ENCODE results near the gene SLC2A10. TPM values are rescaled to one million over a fixed set of nuclear protein-coding genes. Genes with fewer than 3 reads are reported as not detected.

The SLC2A10 gene
- total and polyA plus RNA-seq, 7 donors: 6.4 to 28.2 (median 9.4) TPM

- Histone ChIP-seq H3K27me3 (no peaks in the 10 kb centered on the region), H3K9me3 (peaks cover 0 to 4% (median under 1%) of the 10 kb centered on the region in 4 donors), H3K4me3 (no peak overlapping the region), H3K36me3 (peaks cover 0 to 3% (median 0%) of the 10 kb centered on the region in 4 donors), H3K27ac (no peak overlapping the region), H3K4me1 (no peaks in the 10 kb centered on the region)
- intact Hi-C loops (cut with DNase I): no loop called here
- no peak for DNase-seq
- 35 to 66% methylated on average over 3 of the region's 3 CpGs for WGBS, 2 donors
- no peak for TF ChIP-seq EP300 (IDR thresholded peaks at IDR 0.05)
- TF ChIP-seq POLR2AphosphoS5 (IDR thresholded peaks at IDR 0.05): no peak
- no peak for TF ChIP-seq CTCF (IDR thresholded peaks at IDR 0.05)
- TF ChIP-seq POLR2A (IDR thresholded peaks at IDR 0.05): no peak
Observed at GRCh38 chr20:46670585-46671584, 38.6 kb upstream of the SLC2A10 start.

- no peak for TF ChIP-seq EP300 (IDR thresholded peaks at IDR 0.05)
- TF ChIP-seq CTCF (IDR thresholded peaks at IDR 0.05): no peak
- TF ChIP-seq POLR2AphosphoS5 (IDR thresholded peaks at IDR 0.05): no peak
- no peak for TF ChIP-seq POLR2A (IDR thresholded peaks at IDR 0.05)
- intact Hi-C loops (cut with DNase I): no loop called here
Observed at GRCh38 chr20:46671866-46672542, 37.4 kb upstream of the SLC2A10 start.

GRCh38 chr20:46672543-46673148 lies 36.8 kb upstream of the SLC2A10 start:
- H3K9me3 ChIP-seq: peaks cover 0 to 4% (median under 1%) of the 10 kb centered on the region in 4 donors
- 93 to 94% methylated on average over 5 of the region's 5 CpGs for WGBS, 2 donors
- H3K4me1 ChIP-seq: no peaks in the 10 kb centered on the region
- H3K27ac ChIP-seq: no peak overlapping the region
- no peak for DNase-seq
- intact Hi-C loops (cut with DNase I): no loop called here
- H3K27me3 ChIP-seq: no peaks in the 10 kb centered on the region
- TF ChIP-seq CTCF (IDR thresholded peaks at IDR 0.05): no peak
- no peak for TF ChIP-seq EP300 (IDR thresholded peaks at IDR 0.05)
- no peak for TF ChIP-seq POLR2AphosphoS5 (IDR thresholded peaks at IDR 0.05)
- no peak for TF ChIP-seq POLR2A (IDR thresholded peaks at IDR 0.05)
- no peak overlapping the region for H3K4me3 ChIP-seq
- peaks cover 0 to 3% (median 0%) of the 10 kb centered on the region in 4 donors for H3K36me3 ChIP-seq

More at GRCh38 chr20:46671866-46672542, 37.4 kb upstream of the SLC2A10 start:
- H3K4me1 ChIP-seq: no peaks in the 10 kb centered on the region
- no peaks in the 10 kb centered on the region for H3K27me3 ChIP-seq
- no peak overlapping the region for H3K27ac ChIP-seq
- DNase-seq: no peak
- 94 to 96% methylated on average over 3 of the region's 3 CpGs for WGBS, 2 donors
- peaks cover 0 to 3% (median 0%) of the 10 kb centered on the region in 4 donors for H3K36me3 ChIP-seq
- H3K9me3 ChIP-seq: peaks cover 0 to 4% (median under 1%) of the 10 kb centered on the region in 4 donors
- no peak overlapping the region for H3K4me3 ChIP-seq

GRCh38 chr20:46673394-46674252 lies 35.8 kb upstream of the SLC2A10 start:
- TF ChIP-seq EP300 (IDR thresholded peaks at IDR 0.05) (no peak), POLR2AphosphoS5 (IDR thresholded peaks at IDR 0.05) (no peak), CTCF (IDR thresholded peaks at IDR 0.05) (no peak), POLR2A (IDR thresholded peaks at IDR 0.05) (no peak)
- no peak for DNase-seq
- Histone ChIP-seq H3K27ac (no peak overlapping the region), H3K4me3 (no peak overlapping the region), H3K27me3 (no peaks in the 10 kb centered on the region), H3K9me3 (peaks cover 0 to 4% (median under 1%) of the 10 kb centered on the region in 4 donors), H3K36me3 (peaks cover 0 to 3% (median 0%) of the 10 kb centered on the region in 4 donors), H3K4me1 (no peaks in the 10 kb centered on the region)
- WGBS, 2 donors: 89% methylated on average over 11 of the region's 11 CpGs
- intact Hi-C loops (cut with DNase I): no loop called here
